Liver (tissue), 9 donors: Measurements from ENCODE around the gene CDCA5. TPM values are rescaled to one million over a fixed set of nuclear protein-coding genes. Genes with fewer than 3 reads are reported as not detected.

ENCODE experiments used
- DNase-seq: peaks from one replicate; pipeline ENCODE4 v3.0.0-alpha.2; 2017; ENCODE audit warnings: low spot score
- H3K27ac ChIP-seq, 2 donors: one replicate each; pipeline ENCODE4 v1.7.0; 2013; ENCODE audit warnings: inconsistent platforms in 2 of 2, low read length in 2 of 2, control low read depth in 1 of 2, low read depth in 1 of 2, mild to moderate bottlenecking in 1 of 2
- H3K27me3 ChIP-seq, 4 donors: one replicate each; pipeline versions ENCODE4 v1.6.1 to v1.7.0; 2013; ENCODE audit warnings: low read length in 3 of 4, inconsistent platforms in 1 of 4, mild to moderate bottlenecking in 1 of 4, moderate library complexity in 1 of 4; ENCODE audit not compliant: control insufficient read depth in 4 of 4, insufficient read depth in 4 of 4
- H3K36me3 ChIP-seq, 4 donors: one replicate each; pipeline versions ENCODE4 v1.6.1 to v1.7.0; 2013; ENCODE audit warnings: low read length in 3 of 4, mild to moderate bottlenecking in 3 of 4, low read depth in 1 of 4, moderate library complexity in 1 of 4; ENCODE audit not compliant: control insufficient read depth in 4 of 4, insufficient read depth in 3 of 4
- H3K4me1 ChIP-seq, 4 donors: one replicate each; pipeline versions ENCODE4 v1.6.1 to v1.7.0; 2013; ENCODE audit warnings: low read length in 3 of 4, mild to moderate bottlenecking in 3 of 4, moderate library complexity in 1 of 4; ENCODE audit not compliant: control insufficient read depth in 4 of 4, insufficient read depth in 4 of 4
- H3K4me3 ChIP-seq, 3 donors: one replicate each; pipeline versions ENCODE4 v1.6.1 to v1.7.0; 2013; ENCODE audit warnings: low read length in 3 of 3, control low read depth in 1 of 3, low read depth in 1 of 3, mild to moderate bottlenecking in 1 of 3
- H3K9ac ChIP-seq, 2 donors: one replicate each; pipeline ENCODE4 v1.7.0; 2013; ENCODE audit warnings: low read length in 2 of 2, mild to moderate bottlenecking in 2 of 2, moderate library complexity in 2 of 2, control low read depth in 1 of 2, low read depth in 1 of 2
- H3K9me3 ChIP-seq, 4 donors: one replicate each; pipeline versions ENCODE4 v1.6.1 to v1.7.0; 2013; ENCODE audit warnings: low read length in 3 of 4; ENCODE audit not compliant: control insufficient read depth in 4 of 4
- EGR1 ChIP-seq, 2 donors: IDR thresholded peaks; 2 replicates each; pipeline ENCODE4 v1.6.1; 2016 to 2018; ENCODE audit warnings: antibody characterized with exemption in 2 of 2, low read depth in 2 of 2
- FOXA1 ChIP-seq: IDR thresholded peaks from 2 replicates; pipeline ENCODE4 v1.6.1; 2016; ENCODE audit warnings: antibody characterized with exemption
- FOXA2 ChIP-seq: IDR thresholded peaks from 2 replicates; pipeline ENCODE4 v1.6.1; 2016; ENCODE audit warnings: antibody characterized with exemption
- GABPA ChIP-seq, 2 donors: IDR thresholded peaks in 1 of 2; conservative IDR thresholded peaks in 1 of 2; 2 replicates each; pipeline ENCODE4 v1.6.1; 2016; ENCODE audit warnings: antibody characterized with exemption in 2 of 2, mild to moderate bottlenecking in 1 of 2, moderate library complexity in 1 of 2
- HNF4A ChIP-seq, 2 donors: conservative IDR thresholded peaks; 2 replicates each; pipeline ENCODE4 v1.6.1; 2016; ENCODE audit warnings: antibody characterized with exemption in 2 of 2, mild to moderate bottlenecking in 2 of 2
- HNF4G ChIP-seq: IDR thresholded peaks from 2 replicates; pipeline ENCODE4 v1.6.1; 2016; ENCODE audit warnings: antibody characterized with exemption
- JUND ChIP-seq, 2 donors: IDR thresholded peaks; 2 replicates each; pipeline ENCODE4 v1.6.1; 2016; ENCODE audit warnings: antibody characterized with exemption in 2 of 2
- NR2F2 ChIP-seq: IDR thresholded peaks from 2 replicates; pipeline ENCODE4 v1.6.1; 2016; ENCODE audit warnings: antibody characterized with exemption
- RAD21 ChIP-seq, 2 donors: IDR thresholded peaks; 2 replicates each; pipeline ENCODE4 v1.6.1; 2016; ENCODE audit warnings: antibody characterized with exemption in 2 of 2, mild to moderate bottlenecking in 2 of 2
- RXRA ChIP-seq, 2 donors: IDR thresholded peaks; 2 replicates each; pipeline ENCODE4 v1.6.1; 2017 to 2018; ENCODE audit warnings: antibody characterized with exemption in 2 of 2, mild to moderate bottlenecking in 1 of 2
- SP1 ChIP-seq: IDR thresholded peaks from 2 replicates; pipeline ENCODE4 v1.6.1; 2018; ENCODE audit warnings: antibody characterized with exemption, mild to moderate bottlenecking
- TAF1 ChIP-seq: conservative IDR thresholded peaks from 2 replicates; pipeline ENCODE4 v1.6.1; 2016; ENCODE audit warnings: antibody characterized with exemption, mild to moderate bottlenecking
- YY1 ChIP-seq: IDR thresholded peaks from 2 replicates; pipeline ENCODE4 v1.6.1; 2016; ENCODE audit warnings: antibody characterized with exemption, mild to moderate bottlenecking
- WGBS: extraction: QIAGEN DNeasy Blood & Tissue Kit; methylation state at CpG from one replicate; pipeline ENCODE4 v1.1.7; 2013; 5-methylcytosine and 5-hydroxymethylcytosine counted together
- polyA plus RNA-seq, 2 donors: library from polyadenylated mRNA; stranded (reverse) in 1 of 2; unstranded in 1 of 2; fragments of 200-250 nt in 1 of 2; fragments of >200 nt in 1 of 2; fragmentation: Nextera tagmentation in 1 of 2; extraction: Ambion mirVana in 1 of 2; gene quantifications; one replicate each; pipeline versions ENCODE4 v1.2.1 to v1.2.3, GENCODE V29; 2013 to 2015
- total RNA-seq, 2 donors: library from RNA; depleted of rRNA; stranded (reverse); fragments of >200 nt; gene quantifications; one replicate each; pipeline ENCODE4 v1.2.3, GENCODE V29; 2014
- TF ChIP-seq, protein P1 (sequence below): IDR thresholded peaks from 2 replicates; pipeline ENCODE4 v1.6.1; 2016; ENCODE audit warnings: antibody characterized with exemption
- TF ChIP-seq, protein P2 (sequence below): IDR thresholded peaks from 2 replicates; pipeline ENCODE4 v1.6.1; 2016; ENCODE audit warnings: antibody characterized with exemption
- TF ChIP-seq, protein P3 (sequence below): IDR thresholded peaks from 2 replicates; pipeline ENCODE4 v1.6.1; 2016; ENCODE audit warnings: antibody characterized with exemption, mild to moderate bottlenecking
- TF ChIP-seq, protein P4 (sequence below): fragments of 150-350 bp; IDR thresholded peaks from 2 replicates; pipeline ENCODE4 v1.5.1; 2017; ENCODE audit warnings: improper control_type of control experiment, low read depth, low read length; ENCODE audit not compliant: missing input control
- TF ChIP-seq, protein P5 (sequence below): IDR thresholded peaks from 2 replicates; pipeline ENCODE4 v1.6.1; 2016; ENCODE audit warnings: antibody characterized with exemption
- donor health status: healthy.
- donor health status: healthy.
- donor health status: healthy.
- donor health status: healthy.
- donor health status: healthy.

Gene CDCA5
- total and polyA plus RNA-seq, 4 donors, result 0.17 to 12.0 (median 1.7) TPM

DNA sequence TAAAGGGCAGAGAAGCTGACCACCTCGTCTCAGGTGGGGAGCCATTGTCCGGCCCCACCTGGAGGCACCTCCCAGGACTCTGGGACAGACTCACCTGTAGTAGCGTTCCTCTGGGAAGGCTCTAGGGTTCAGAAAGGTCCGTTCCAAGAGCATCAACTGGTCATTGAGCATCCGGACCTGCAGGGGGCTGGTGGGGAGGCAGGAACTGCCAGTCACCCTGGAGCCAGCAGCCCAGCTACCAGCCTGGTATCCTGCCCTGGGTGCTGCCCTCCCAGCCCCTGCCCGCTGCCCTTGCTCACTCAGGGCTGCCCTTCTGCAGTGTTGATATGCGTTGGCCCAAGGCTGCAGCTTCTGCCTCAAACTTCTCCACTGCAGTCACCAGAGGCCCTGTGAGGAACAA is 38.1 kb downstream of the CDCA5 start:
- Histone ChIP-seq H3K4me1 (peaks cover 4 to 12% (median 5%) of the 10 kb centered on the region in 4 donors), H3K36me3 (peaks cover 0 to 5% (median 2%) of the 10 kb centered on the region in 4 donors), H3K9me3 (no peaks in the 10 kb centered on the region), H3K27ac (no peak overlapping the region), H3K27me3 (no peaks in the 10 kb centered on the region), H3K9ac (no peak overlapping the region), H3K4me3 (no peak overlapping the region)
- whole genome bisulfite sequencing, result 95% methylated on average over 7 of the region's 7 CpGs
- TF ChIP-seq, protein P1, sequence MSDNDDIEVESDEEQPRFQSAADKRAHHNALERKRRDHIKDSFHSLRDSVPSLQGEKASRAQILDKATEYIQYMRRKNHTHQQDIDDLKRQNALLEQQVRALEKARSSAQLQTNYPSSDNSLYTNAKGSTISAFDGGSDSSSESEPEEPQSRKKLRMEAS, result no peak
- TF ChIP-seq, protein P2, sequence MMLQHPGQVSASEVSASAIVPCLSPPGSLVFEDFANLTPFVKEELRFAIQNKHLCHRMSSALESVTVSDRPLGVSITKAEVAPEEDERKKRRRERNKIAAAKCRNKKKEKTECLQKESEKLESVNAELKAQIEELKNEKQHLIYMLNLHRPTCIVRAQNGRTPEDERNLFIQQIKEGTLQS, result no peak
- TF ChIP-seq, protein P3, sequence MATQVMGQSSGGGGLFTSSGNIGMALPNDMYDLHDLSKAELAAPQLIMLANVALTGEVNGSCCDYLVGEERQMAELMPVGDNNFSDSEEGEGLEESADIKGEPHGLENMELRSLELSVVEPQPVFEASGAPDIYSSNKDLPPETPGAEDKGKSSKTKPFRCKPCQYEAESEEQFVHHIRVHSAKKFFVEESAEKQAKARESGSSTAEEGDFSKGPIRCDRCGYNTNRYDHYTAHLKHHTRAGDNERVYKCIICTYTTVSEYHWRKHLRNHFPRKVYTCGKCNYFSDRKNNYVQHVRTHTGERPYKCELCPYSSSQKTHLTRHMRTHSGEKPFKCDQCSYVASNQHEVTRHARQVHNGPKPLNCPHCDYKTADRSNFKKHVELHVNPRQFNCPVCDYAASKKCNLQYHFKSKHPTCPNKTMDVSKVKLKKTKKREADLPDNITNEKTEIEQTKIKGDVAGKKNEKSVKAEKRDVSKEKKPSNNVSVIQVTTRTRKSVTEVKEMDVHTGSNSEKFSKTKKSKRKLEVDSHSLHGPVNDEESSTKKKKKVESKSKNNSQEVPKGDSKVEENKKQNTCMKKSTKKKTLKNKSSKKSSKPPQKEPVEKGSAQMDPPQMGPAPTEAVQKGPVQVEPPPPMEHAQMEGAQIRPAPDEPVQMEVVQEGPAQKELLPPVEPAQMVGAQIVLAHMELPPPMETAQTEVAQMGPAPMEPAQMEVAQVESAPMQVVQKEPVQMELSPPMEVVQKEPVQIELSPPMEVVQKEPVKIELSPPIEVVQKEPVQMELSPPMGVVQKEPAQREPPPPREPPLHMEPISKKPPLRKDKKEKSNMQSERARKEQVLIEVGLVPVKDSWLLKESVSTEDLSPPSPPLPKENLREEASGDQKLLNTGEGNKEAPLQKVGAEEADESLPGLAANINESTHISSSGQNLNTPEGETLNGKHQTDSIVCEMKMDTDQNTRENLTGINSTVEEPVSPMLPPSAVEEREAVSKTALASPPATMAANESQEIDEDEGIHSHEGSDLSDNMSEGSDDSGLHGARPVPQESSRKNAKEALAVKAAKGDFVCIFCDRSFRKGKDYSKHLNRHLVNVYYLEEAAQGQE, result no peak
- no peak for TF ChIP-seq FOXA1
- TF ChIP-seq JUND (IDR thresholded peaks at IDR 0.05), result no peak
- TF ChIP-seq HNF4G, result no peak
- TF ChIP-seq GABPA (IDR thresholded peaks at IDR 0.05 in 1 of 2, conservative IDR thresholded peaks at IDR 0.05 in 1 of 2), result no peak
- no peak for TF ChIP-seq FOXA2
- TF ChIP-seq RAD21 (IDR thresholded peaks at IDR 0.05), result no peak
- TF ChIP-seq YY1, result no peak
- TF ChIP-seq, protein P4, sequence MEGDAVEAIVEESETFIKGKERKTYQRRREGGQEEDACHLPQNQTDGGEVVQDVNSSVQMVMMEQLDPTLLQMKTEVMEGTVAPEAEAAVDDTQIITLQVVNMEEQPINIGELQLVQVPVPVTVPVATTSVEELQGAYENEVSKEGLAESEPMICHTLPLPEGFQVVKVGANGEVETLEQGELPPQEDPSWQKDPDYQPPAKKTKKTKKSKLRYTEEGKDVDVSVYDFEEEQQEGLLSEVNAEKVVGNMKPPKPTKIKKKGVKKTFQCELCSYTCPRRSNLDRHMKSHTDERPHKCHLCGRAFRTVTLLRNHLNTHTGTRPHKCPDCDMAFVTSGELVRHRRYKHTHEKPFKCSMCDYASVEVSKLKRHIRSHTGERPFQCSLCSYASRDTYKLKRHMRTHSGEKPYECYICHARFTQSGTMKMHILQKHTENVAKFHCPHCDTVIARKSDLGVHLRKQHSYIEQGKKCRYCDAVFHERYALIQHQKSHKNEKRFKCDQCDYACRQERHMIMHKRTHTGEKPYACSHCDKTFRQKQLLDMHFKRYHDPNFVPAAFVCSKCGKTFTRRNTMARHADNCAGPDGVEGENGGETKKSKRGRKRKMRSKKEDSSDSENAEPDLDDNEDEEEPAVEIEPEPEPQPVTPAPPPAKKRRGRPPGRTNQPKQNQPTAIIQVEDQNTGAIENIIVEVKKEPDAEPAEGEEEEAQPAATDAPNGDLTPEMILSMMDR, result no peak
- TF ChIP-seq EGR1 (IDR thresholded peaks at IDR 0.05; ENCODE audit: low read depth in 2 of 2), result no peak
- TF ChIP-seq RXRA (IDR thresholded peaks at IDR 0.05), result no peak
- TF ChIP-seq HNF4A (conservative IDR thresholded peaks at IDR 0.05), result no peak
- no peak for TF ChIP-seq TAF1
- TF ChIP-seq NR2F2, result no peak
- TF ChIP-seq, protein P5, sequence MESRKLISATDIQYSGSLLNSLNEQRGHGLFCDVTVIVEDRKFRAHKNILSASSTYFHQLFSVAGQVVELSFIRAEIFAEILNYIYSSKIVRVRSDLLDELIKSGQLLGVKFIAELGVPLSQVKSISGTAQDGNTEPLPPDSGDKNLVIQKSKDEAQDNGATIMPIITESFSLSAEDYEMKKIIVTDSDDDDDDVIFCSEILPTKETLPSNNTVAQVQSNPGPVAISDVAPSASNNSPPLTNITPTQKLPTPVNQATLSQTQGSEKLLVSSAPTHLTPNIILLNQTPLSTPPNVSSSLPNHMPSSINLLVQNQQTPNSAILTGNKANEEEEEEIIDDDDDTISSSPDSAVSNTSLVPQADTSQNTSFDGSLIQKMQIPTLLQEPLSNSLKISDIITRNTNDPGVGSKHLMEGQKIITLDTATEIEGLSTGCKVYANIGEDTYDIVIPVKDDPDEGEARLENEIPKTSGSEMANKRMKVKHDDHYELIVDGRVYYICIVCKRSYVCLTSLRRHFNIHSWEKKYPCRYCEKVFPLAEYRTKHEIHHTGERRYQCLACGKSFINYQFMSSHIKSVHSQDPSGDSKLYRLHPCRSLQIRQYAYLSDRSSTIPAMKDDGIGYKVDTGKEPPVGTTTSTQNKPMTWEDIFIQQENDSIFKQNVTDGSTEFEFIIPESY, result no peak
- TF ChIP-seq SP1, result no peak
- DNase-seq, result no peak
